A673 (cell line): Measurements from ENCODE around the gene ZNF189. TPM values are rescaled to one million over a fixed set of nuclear protein-coding genes. Genes with fewer than 3 reads are reported as not detected.

ENCODE experiments used
- BruUV-seq: library from RNA; stranded (reverse); fragments of 400-500 nt; replicated peaks from 2 replicates; lab custom pipeline; 2021; lab: Mats Ljungman, UMichigan
- CTCF ChIA-PET: fragments of 300-600 bp; sonication (Branson Sonifier 250); formaldehyde crosslinking; loops from one replicate; lab custom pipeline; 2022; ENCODE audit warnings: antibody characterized with exemption; lab: Charles Lee
- POLR2A ChIA-PET: fragments of 300-600 bp; sonication (Branson Sonifier 250); formaldehyde crosslinking; loops from one replicate; lab custom pipeline; 2022; ENCODE audit warnings: antibody characterized with exemption; ENCODE audit not compliant: low non-redundant PET; lab: Charles Lee
- DNase-seq: peaks from one replicate; pipeline ENCODE4 v3.0.0-alpha.2; 2015; ENCODE audit warnings: low spot score
- H3K27ac ChIP-seq: fragments of 200-600 bp; sonication (generic); 2 replicates; pipeline ENCODE4 v1.5.1; 2016; ENCODE audit warnings: mixed run types, low read depth, mild to moderate bottlenecking, mixed read lengths, antibody characterized with exemption, low read length; ENCODE audit not compliant: poor library complexity, severe bottlenecking
- H3K27me3 ChIP-seq: fragments of 200-600 bp; sonication (generic); replicated peaks from 2 replicates; pipeline ENCODE4 v1.6.1; 2017; ENCODE audit warnings: mixed run types, low read depth, mild to moderate bottlenecking, mixed read lengths, antibody characterized with exemption, low read length; ENCODE audit not compliant: insufficient read depth, poor library complexity
- H3K36me3 ChIP-seq: fragments of 200-600 bp; sonication (generic); 2 replicates; pipeline ENCODE4 v1.6.1; 2016; ENCODE audit warnings: mixed run types, mild to moderate bottlenecking, mixed read lengths, antibody characterized with exemption, low read length; ENCODE audit not compliant: insufficient read depth, poor library complexity, severe bottlenecking
- H3K4me1 ChIP-seq: fragments of 200-600 bp; sonication (generic); 2 replicates; pipeline ENCODE4 v1.6.1; 2017; ENCODE audit warnings: mixed run types, mild to moderate bottlenecking, mixed read lengths, antibody characterized with exemption, low read length; ENCODE audit not compliant: insufficient read depth, poor library complexity, severe bottlenecking
- H3K4me3 ChIP-seq: fragments of 200-600 bp; sonication (generic); 2 replicates; pipeline ENCODE4 v1.5.1; 2016; ENCODE audit warnings: low read depth, mixed run types, mild to moderate bottlenecking, mixed read lengths, low read length; ENCODE audit not compliant: poor library complexity, severe bottlenecking
- H3K9me3 ChIP-seq: fragments of 200-600 bp; sonication (generic); 2 replicates; pipeline ENCODE4 v1.6.1; 2016; ENCODE audit warnings: mixed run types, low read depth, mild to moderate bottlenecking, mixed read lengths, antibody characterized with exemption, low read length; ENCODE audit not compliant: poor library complexity, severe bottlenecking
- EZH2 ChIP-seq: fragments of 200-600 bp; sonication (generic); IDR thresholded peaks from 2 replicates; pipeline ENCODE4 v1.6.1; 2017; ENCODE audit warnings: borderline replicate concordance, low read depth, mild to moderate bottlenecking, mixed read lengths, antibody characterized with exemption, low read length; ENCODE audit not compliant: poor library complexity, severe bottlenecking
- intact Hi-C: fragments of 100-400 bp; cut with micrococcal nuclease; formaldehyde crosslinking; loops from one replicate; pipeline ENCODE4 v1.10.0; 2022; ENCODE audit not compliant: unreplicated experiment
- total RNA-seq: library from RNA; stranded (reverse); gene quantifications from 2 replicates; pipeline ENCODE4 v1.2.3, GENCODE V29; 2021
- TF ChIP-seq, protein P1 (sequence below): fragments of 300-800, 200-600 bp; sonication (generic); conservative IDR thresholded peaks from 2 replicates; pipeline ENCODE4 v1.5.1; 2017; ENCODE audit warnings: low read depth, mild to moderate bottlenecking, antibody characterized with exemption, low read length, moderate library complexity, mixed read lengths

Gene ZNF189
- total RNA-seq, 1 experiment from 2014 or later = 17.6 TPM

- ChIA-PET POLR2A (no interaction called here), CTCF (no interaction called here)
- BruUV-seq = no TSS peak
- H3K4me3 ChIP-seq = no peak overlapping the region
- TF ChIP-seq EZH2 = no peak
- TF ChIP-seq, protein P1, sequence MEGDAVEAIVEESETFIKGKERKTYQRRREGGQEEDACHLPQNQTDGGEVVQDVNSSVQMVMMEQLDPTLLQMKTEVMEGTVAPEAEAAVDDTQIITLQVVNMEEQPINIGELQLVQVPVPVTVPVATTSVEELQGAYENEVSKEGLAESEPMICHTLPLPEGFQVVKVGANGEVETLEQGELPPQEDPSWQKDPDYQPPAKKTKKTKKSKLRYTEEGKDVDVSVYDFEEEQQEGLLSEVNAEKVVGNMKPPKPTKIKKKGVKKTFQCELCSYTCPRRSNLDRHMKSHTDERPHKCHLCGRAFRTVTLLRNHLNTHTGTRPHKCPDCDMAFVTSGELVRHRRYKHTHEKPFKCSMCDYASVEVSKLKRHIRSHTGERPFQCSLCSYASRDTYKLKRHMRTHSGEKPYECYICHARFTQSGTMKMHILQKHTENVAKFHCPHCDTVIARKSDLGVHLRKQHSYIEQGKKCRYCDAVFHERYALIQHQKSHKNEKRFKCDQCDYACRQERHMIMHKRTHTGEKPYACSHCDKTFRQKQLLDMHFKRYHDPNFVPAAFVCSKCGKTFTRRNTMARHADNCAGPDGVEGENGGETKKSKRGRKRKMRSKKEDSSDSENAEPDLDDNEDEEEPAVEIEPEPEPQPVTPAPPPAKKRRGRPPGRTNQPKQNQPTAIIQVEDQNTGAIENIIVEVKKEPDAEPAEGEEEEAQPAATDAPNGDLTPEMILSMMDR = no peak
- intact Hi-C loops = no loop called here
- no peak for DNase-seq
- peaks cover 15% of the 10 kb centered on the region for H3K27me3 ChIP-seq
- no peaks in the 10 kb centered on the region for H3K36me3 ChIP-seq
- no peaks in the 10 kb centered on the region for H3K4me1 ChIP-seq
- no peak overlapping the region for H3K27ac ChIP-seq
- H3K9me3 ChIP-seq = peaks cover 2% of the 10 kb centered on the region
These were observed 20.1 kb downstream of the ZNF189 start for GRCh38 chr9:101418518-101419430.

- POLR2A ChIA-PET = no interaction called here
- H3K27me3 ChIP-seq = peaks cover 17% of the 10 kb centered on the region
- H3K36me3 ChIP-seq = no peaks in the 10 kb centered on the region
- no peak for DNase-seq
- intact Hi-C loops = no loop called here
- no peak overlapping the region for H3K4me3 ChIP-seq
- H3K9me3 ChIP-seq = no peaks in the 10 kb centered on the region
- H3K27ac ChIP-seq = no peak overlapping the region
- CTCF ChIA-PET = no interaction called here
- no TSS peak for BruUV-seq
- TF ChIP-seq EZH2 = no peak
- TF ChIP-seq, protein P1 = no peak
- H3K4me1 ChIP-seq = no peaks in the 10 kb centered on the region
These were observed 21.2 kb downstream of the ZNF189 start for GRCh38 chr9:101419863-101420262.

DNA sequence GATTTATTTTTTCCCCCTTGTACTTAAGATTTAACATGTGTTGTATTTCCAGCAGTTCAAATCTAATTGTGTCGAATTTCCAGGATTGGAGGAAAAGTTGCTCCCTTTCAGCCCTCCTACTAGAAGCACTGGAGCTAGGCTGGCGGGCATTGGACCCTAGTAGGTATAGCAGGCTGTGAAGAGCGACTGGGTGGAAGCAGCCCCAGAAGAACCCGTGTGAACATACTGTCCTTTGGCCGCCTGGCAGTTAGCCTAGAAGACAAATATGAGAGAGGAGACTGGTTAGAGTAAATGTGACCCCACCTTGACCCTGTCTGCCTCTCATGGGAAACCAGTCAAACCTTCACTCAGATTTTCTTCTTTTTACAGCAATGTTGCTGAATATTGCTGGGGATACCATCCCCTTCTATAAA, 23.0 kb downstream of the ZNF189 start:
- TF ChIP-seq EZH2 = no peak
- TF ChIP-seq, protein P1 = no peak
- no peak overlapping the region for H3K27ac ChIP-seq
- POLR2A ChIA-PET = no interaction called here
- no peak overlapping the region for H3K4me3 ChIP-seq
- peaks cover 30% of the 10 kb centered on the region for H3K27me3 ChIP-seq
- DNase-seq = no peak
- H3K4me1 ChIP-seq = no peaks in the 10 kb centered on the region
- no TSS peak for BruUV-seq
- H3K36me3 ChIP-seq = no peaks in the 10 kb centered on the region
- CTCF ChIA-PET = no interaction called here
- intact Hi-C loops = no loop called here
- H3K9me3 ChIP-seq = no peaks in the 10 kb centered on the region
